H9 (cell line): Measurements from ENCODE around the gene CFAP61. TPM values are rescaled to one million over a fixed set of nuclear protein-coding genes. Genes with fewer than 3 reads are reported as not detected.

Experiments
- DNase-seq: peaks from one replicate; pipeline ENCODE4 v3.0.0-alpha.2; 2017
- H2AFZ ChIP-seq: one replicate; pipeline ENCODE4 v1.6.1; 2013; ENCODE audit warnings: mild to moderate bottlenecking, low read length, control low read depth, moderate library complexity
- H2AK5ac ChIP-seq: 2 replicates; pipeline ENCODE4 v1.6.1; 2013; ENCODE audit warnings: low read length, control low read depth, mixed read lengths; ENCODE audit not compliant: insufficient read length
- H2BK120ac ChIP-seq: one replicate; pipeline ENCODE4 v1.6.1; 2013; ENCODE audit warnings: low read depth, mild to moderate bottlenecking, low read length, control low read depth, inconsistent platforms; ENCODE audit not compliant: poor library complexity, severe bottlenecking
- H2BK12ac ChIP-seq: 2 replicates; pipeline ENCODE4 v1.6.1; 2013; ENCODE audit warnings: low read length, control low read depth, mixed read lengths, low read depth; ENCODE audit not compliant: insufficient read length
- H2BK15ac ChIP-seq: 2 replicates; pipeline ENCODE4 v1.6.1; 2013; ENCODE audit warnings: low read depth, low read length, control low read depth
- H2BK20ac ChIP-seq: one replicate; pipeline ENCODE4 v1.6.1; 2013; ENCODE audit warnings: low read depth, mild to moderate bottlenecking, low read length, control low read depth, inconsistent platforms; ENCODE audit not compliant: poor library complexity, severe bottlenecking
- H2BK5ac ChIP-seq: 2 replicates; pipeline ENCODE4 v1.6.1; 2013; ENCODE audit warnings: low read length, control low read depth, mixed read lengths; ENCODE audit not compliant: insufficient read length
- H3K14ac ChIP-seq: 2 replicates; pipeline ENCODE4 v1.6.1; 2013; ENCODE audit warnings: low read length, control low read depth; ENCODE audit not compliant: insufficient read depth
- H3K18ac ChIP-seq: 2 replicates; pipeline ENCODE4 v1.6.1; 2013; ENCODE audit warnings: low read depth, mild to moderate bottlenecking, mixed read lengths, low read length, control low read depth; ENCODE audit not compliant: insufficient read length
- H3K23ac ChIP-seq: 2 replicates; pipeline ENCODE4 v1.6.1; 2013; ENCODE audit warnings: low read length, control low read depth, mixed read lengths, low read depth; ENCODE audit not compliant: insufficient read length
- H3K23me2 ChIP-seq: 2 replicates; pipeline ENCODE4 v1.6.1; 2013; ENCODE audit warnings: low read depth, mild to moderate bottlenecking, mixed read lengths, low read length, control low read depth; ENCODE audit not compliant: insufficient read length, poor library complexity, severe bottlenecking
- H3K27ac ChIP-seq: 2 replicates; pipeline ENCODE4 v1.5.1; 2013; ENCODE audit warnings: low read length, control low read depth, mixed read lengths, low read depth; ENCODE audit not compliant: insufficient read length
- H3K27me3 ChIP-seq: 2 replicates; pipeline ENCODE4 v1.6.1; 2013; ENCODE audit warnings: low read length, control low read depth, inconsistent platforms; ENCODE audit not compliant: insufficient read depth
- H3K4ac ChIP-seq: 2 replicates; pipeline ENCODE4 v1.6.1; 2013; ENCODE audit warnings: low read depth, mild to moderate bottlenecking, control low read depth, inconsistent platforms, low read length, moderate library complexity
- H3K4me1 ChIP-seq: 2 replicates; pipeline ENCODE4 v1.6.1; 2013; ENCODE audit warnings: low read length, control low read depth, inconsistent platforms; ENCODE audit not compliant: insufficient read depth
- H3K4me2 ChIP-seq: 2 replicates; pipeline ENCODE4 v1.6.1; 2013; ENCODE audit warnings: low read length, control low read depth, mixed read lengths; ENCODE audit not compliant: insufficient read length, insufficient read depth
- H3K56ac ChIP-seq: 2 replicates; pipeline ENCODE4 v1.6.1; 2013; ENCODE audit warnings: low read depth, mild to moderate bottlenecking, mixed read lengths, low read length, control low read depth; ENCODE audit not compliant: insufficient read length
- H3K79me1 ChIP-seq: 2 replicates; pipeline ENCODE4 v1.6.1; 2013; ENCODE audit warnings: low read depth, mild to moderate bottlenecking, moderate library complexity, low read length, control low read depth, inconsistent platforms; ENCODE audit not compliant: insufficient read depth, poor library complexity, severe bottlenecking
- H3K79me2 ChIP-seq: 2 replicates; pipeline ENCODE4 v1.6.1; 2013; ENCODE audit warnings: low read length, control low read depth, inconsistent platforms; ENCODE audit not compliant: insufficient read depth
- H3K9ac ChIP-seq: 2 replicates; pipeline ENCODE4 v1.6.1; 2013; ENCODE audit warnings: low read length, control low read depth, mixed read lengths; ENCODE audit not compliant: insufficient read length; ENCODE audit errors: extremely low read depth
- H3K9me3 ChIP-seq: one replicate; pipeline ENCODE4 v1.6.1; 2013; ENCODE audit warnings: low read depth, low read length, inconsistent platforms; ENCODE audit not compliant: control insufficient read depth
- H3T11ph ChIP-seq: one replicate; pipeline ENCODE4 v1.6.1; 2013; ENCODE audit warnings: mild to moderate bottlenecking, low read length, control low read depth, inconsistent platforms
- H4K20me1 ChIP-seq: one replicate; pipeline ENCODE4 v1.6.1; 2013; ENCODE audit not compliant: control insufficient read depth, insufficient read length, insufficient read depth
- H4K5ac ChIP-seq: 2 replicates; pipeline ENCODE4 v1.6.1; 2013; ENCODE audit warnings: low read depth, mild to moderate bottlenecking, mixed read lengths, low read length, control low read depth; ENCODE audit not compliant: insufficient read length
- H4K8ac ChIP-seq: replicated peaks from 2 replicates; pipeline ENCODE4 v1.6.1; 2013; ENCODE audit warnings: low read length, control low read depth, mixed read lengths, low read depth; ENCODE audit not compliant: insufficient read length
- H4K91ac ChIP-seq: 2 replicates; pipeline ENCODE4 v1.6.1; 2013; ENCODE audit warnings: low read depth, mild to moderate bottlenecking, moderate library complexity, mixed read lengths, low read length, control low read depth; ENCODE audit not compliant: insufficient read length
- H3K27ac Mint-ChIP-seq, 3 experiments: 2 replicates in 2 of 3; 3 replicates in 1 of 3; pipeline ENCODE4 v1.8.0; 2020 to 2021; ENCODE audit warnings: mixed read lengths in 3 of 3, mild to moderate bottlenecking in 1 of 3, moderate library complexity in 1 of 3
- H3K27me3 Mint-ChIP-seq: 2 replicates; pipeline ENCODE4 v1.8.0; 2021; ENCODE audit warnings: low read depth, mild to moderate bottlenecking, moderate library complexity, mixed read lengths
- H3K36me3 Mint-ChIP-seq, 3 experiments: 2 replicates in 2 of 3; 3 replicates in 1 of 3; pipeline ENCODE4 v1.8.0; 2020 to 2021; ENCODE audit warnings: low read depth in 3 of 3, mixed read lengths in 3 of 3; ENCODE audit not compliant: insufficient read depth in 1 of 3
- H3K4me1 Mint-ChIP-seq, 2 experiments: 2 replicates each; pipeline ENCODE4 v1.8.0; 2020; ENCODE audit warnings: mixed read lengths in 2 of 2
- H3K4me3 Mint-ChIP-seq, 2 experiments: 2 replicates in 1 of 2; 3 replicates in 1 of 2; pipeline ENCODE4 v1.8.0; 2020 to 2021; ENCODE audit warnings: mild to moderate bottlenecking in 2 of 2, mixed read lengths in 2 of 2, moderate library complexity in 1 of 2
- H3K9me3 Mint-ChIP-seq, 2 experiments: 2 replicates in 1 of 2; 3 replicates in 1 of 2; pipeline ENCODE4 v1.8.0; 2020; ENCODE audit warnings: mild to moderate bottlenecking in 2 of 2, mixed read lengths in 2 of 2, moderate library complexity in 1 of 2
- CTCF ChIP-seq: fragments of 200-600 bp; sonication (generic); conservative IDR thresholded peaks from 3 replicates; pipeline ENCODE4 v1.8.0; 2021; ENCODE audit warnings: antibody characterized with exemption, mild to moderate bottlenecking
- total RNA-seq: library from RNA; stranded (reverse); gene quantifications from 2 replicates; pipeline ENCODE4 v1.2.1, GENCODE V29; 2021

The CFAP61 gene
- total RNA-seq, 1 experiment from 2014 or later: 0.44 TPM

- Histone ChIP-seq H2AK5ac (no peak overlapping the region), H3K18ac (no peak overlapping the region), H2BK15ac (no peak overlapping the region), H3K14ac (no peak overlapping the region), H3K9me3 (no peaks in the 10 kb centered on the region), H3K4ac (no peak overlapping the region), H4K8ac (no peak overlapping the region), H3K23me2 (no peaks in the 10 kb centered on the region), H3T11ph (no peak overlapping the region), H3K27ac (no peak overlapping the region), H3K79me1 (no peaks in the 10 kb centered on the region), H2AFZ (no peak overlapping the region), H3K27me3 (no peaks in the 10 kb centered on the region), H3K9ac (no peak overlapping the region), H2BK5ac (no peak overlapping the region), H2BK12ac (no peak overlapping the region), H3K23ac (no peak overlapping the region), H3K4me1 (no peaks in the 10 kb centered on the region), H4K91ac (no peak overlapping the region), H3K56ac (no peak overlapping the region), H3K4me2 (no peak overlapping the region), H3K79me2 (no peaks in the 10 kb centered on the region), H2BK20ac (no peak overlapping the region), H2BK120ac (no peak overlapping the region), H4K20me1 (no peaks in the 10 kb centered on the region), H4K5ac (no peak overlapping the region)
- H3K4me3 Mint-ChIP-seq: no peak overlapping the region
- no peak for DNase-seq
- no peaks in the 10 kb centered on the region for H3K36me3 Mint-ChIP-seq
- H3K9me3 Mint-ChIP-seq: no peaks in the 10 kb centered on the region; a peak in 1 of 5 replicates
- TF ChIP-seq CTCF: no peak
- no peak overlapping the region for H3K27ac Mint-ChIP-seq
- no peaks in the 10 kb centered on the region for H3K4me1 Mint-ChIP-seq
- no peaks in the 10 kb centered on the region for H3K27me3 Mint-ChIP-seq
These were observed 48.5 kb downstream of the CFAP61 start for GRCh38 chr20:20100881-20101280.
